ENCODE results near the gene CIB1. TPM values are rescaled to one million over a fixed set of nuclear protein-coding genes. Genes with fewer than 3 reads are reported as not detected.

Gene CIB1
- total and polyA plus RNA-seq, 5 donors from 2014 or later: 148 to 263 (median 216) TPM

DNA sequence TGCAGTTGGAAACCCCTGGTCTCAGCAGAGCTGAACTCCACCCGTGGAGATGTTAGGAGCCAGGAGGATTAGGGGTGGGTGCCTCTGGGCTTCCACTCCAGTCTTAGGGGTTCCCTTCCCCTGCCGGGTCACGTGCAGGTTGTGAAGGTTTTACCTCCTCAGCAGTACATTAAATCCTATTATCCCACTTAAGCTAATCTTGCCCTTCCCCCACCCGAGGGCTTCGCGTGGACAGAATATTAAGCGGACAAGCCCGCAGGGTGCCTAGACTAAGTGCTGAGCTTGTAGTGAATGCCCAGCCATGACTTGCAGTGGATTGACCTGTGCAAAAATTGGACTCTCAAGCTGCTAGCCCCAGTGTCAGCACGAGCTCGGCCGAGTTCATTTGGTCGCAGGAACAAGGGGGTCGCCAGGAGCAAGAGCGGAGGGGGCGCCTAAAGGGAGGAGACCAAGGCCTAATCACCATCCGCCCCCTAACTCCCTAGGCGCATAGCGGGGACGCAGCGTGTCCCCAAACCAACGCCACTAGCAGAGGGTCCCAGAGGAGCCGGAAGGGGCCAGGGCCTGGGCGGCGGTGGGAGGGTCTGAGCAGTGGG is 33.1 kb downstream of the CIB1 start:
- Histone ChIP-seq H3K4me3 (ENCODE audit: low read depth, low read length) (peak overlapping the region; percentile 48), H3K9me3 (ENCODE audit: control insufficient read depth in 2 of 2, low read length in 2 of 2) (no peaks in the 10 kb centered on the region), H3K27me3 (ENCODE audit: control insufficient read depth, insufficient read depth, low read length) (no peaks in the 10 kb centered on the region), H3K36me3 (ENCODE audit: control insufficient read depth, insufficient read depth, low read length) (no peaks in the 10 kb centered on the region), H3K4me1 (ENCODE audit: control insufficient read depth, insufficient read depth, low read length, poor library complexity, severe bottlenecking) (peaks cover 25% of the 10 kb centered on the region), H3K27ac (ENCODE audit: insufficient read depth, low read length, poor library complexity, severe bottlenecking) (peak overlapping the region; percentile 65)
- DNase-seq: no peak
- Mint-ChIP-seq H3K9me3 (no peaks in the 10 kb centered on the region), H3K4me1 (peaks cover 0 to 27% (median 14%) of the 10 kb centered on the region in 4 donors), H3K27me3 (no peaks in the 10 kb centered on the region), H3K27ac (peak overlapping the region; percentile 76 to 91 (median 88)), H3K4me3 (peak overlapping the region; percentile 87 to 95 (median 88)), H3K36me3 (no peaks in the 10 kb centered on the region)
- ATAC-seq (ENCODE audit: low read depth in 2 of 2): peak in 1 of 2 donors; percentile 24

DNA sequence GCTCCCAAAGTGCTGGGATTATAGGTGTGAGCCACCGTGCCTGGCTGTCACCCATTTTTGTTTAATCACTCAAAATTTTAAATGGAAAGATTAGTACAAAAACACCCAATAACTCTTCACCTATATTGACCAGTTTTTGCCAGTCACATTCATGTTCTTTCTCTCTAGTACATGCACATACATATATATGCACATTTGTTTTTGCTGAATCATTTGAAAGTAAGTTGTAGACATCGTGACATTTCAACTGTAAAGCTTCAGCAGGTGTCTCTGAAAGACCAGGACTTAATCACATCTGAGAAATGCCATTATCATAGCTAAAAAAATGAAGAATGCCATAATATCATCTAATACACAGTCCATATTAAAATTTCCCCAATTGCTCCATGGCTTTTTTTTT is 39.1 kb downstream of the CIB1 start:
- no peak overlapping the region for H3K27ac ChIP-seq (ENCODE audit: insufficient read depth, low read length, poor library complexity, severe bottlenecking)
- no peak overlapping the region for H3K4me3 ChIP-seq (ENCODE audit: low read depth, low read length)
- H3K36me3 Mint-ChIP-seq: no peaks in the 10 kb centered on the region
- peaks cover 6 to 34% (median 15%) of the 10 kb centered on the region in 4 donors for H3K4me1 Mint-ChIP-seq
- H3K4me1 ChIP-seq (ENCODE audit: control insufficient read depth, insufficient read depth, low read length, poor library complexity, severe bottlenecking): peaks cover 23% of the 10 kb centered on the region
- H3K27ac Mint-ChIP-seq: no peak overlapping the region
- no peak for ATAC-seq (ENCODE audit: low read depth in 2 of 2)
- H3K9me3 ChIP-seq (ENCODE audit: control insufficient read depth in 2 of 2, low read length in 2 of 2): no peaks in the 10 kb centered on the region
- no peaks in the 10 kb centered on the region for H3K9me3 Mint-ChIP-seq
- H3K36me3 ChIP-seq (ENCODE audit: control insufficient read depth, insufficient read depth, low read length): no peaks in the 10 kb centered on the region
- no peaks in the 10 kb centered on the region for H3K27me3 Mint-ChIP-seq
- H3K4me3 Mint-ChIP-seq: no peak overlapping the region
- DNase-seq: no peak
- no peaks in the 10 kb centered on the region for H3K27me3 ChIP-seq (ENCODE audit: control insufficient read depth, insufficient read depth, low read length)

DNA sequence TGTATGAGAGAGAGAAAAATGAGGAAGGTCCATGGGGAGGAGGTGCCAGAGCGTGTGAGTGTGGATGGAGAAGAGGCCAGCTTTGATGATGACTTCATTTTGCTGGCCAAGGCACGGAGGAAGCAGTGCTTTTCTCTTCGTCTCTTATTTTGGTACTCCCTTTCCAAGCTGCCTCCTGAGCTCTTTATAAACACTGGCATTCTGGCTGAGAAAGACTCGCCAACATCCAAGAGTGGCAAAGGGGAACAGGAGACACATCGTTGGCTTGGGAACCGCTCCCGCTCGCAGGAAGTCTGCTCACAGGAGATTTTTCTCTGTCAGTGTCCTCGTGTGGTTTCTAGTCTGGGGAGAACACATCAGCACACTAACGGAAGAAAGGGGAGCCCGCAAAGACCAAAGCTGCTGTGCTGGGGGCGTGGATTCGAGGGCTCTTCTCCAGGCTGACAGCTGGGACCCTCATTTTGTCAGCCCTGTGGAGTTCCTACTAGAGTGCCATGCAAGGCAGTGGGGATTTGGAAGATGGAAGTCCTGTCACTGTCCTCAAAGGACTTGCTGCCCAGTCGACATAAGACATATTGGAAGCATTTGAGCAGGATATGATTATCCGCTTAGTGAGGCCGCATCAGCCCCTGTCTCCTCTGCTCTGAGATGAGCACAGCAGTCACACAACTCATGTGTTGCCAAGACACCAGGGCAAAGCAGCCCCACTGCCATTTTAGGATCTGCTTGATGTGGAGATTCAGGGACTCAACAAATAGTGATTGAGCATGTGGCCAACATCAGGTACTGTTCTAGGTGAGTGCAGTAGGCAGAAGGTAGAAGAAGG is 40.6 kb downstream of the CIB1 start:
- H3K9me3 ChIP-seq (ENCODE audit: control insufficient read depth in 2 of 2, low read length in 2 of 2): no peaks in the 10 kb centered on the region
- DNase-seq: no peak

DNA sequence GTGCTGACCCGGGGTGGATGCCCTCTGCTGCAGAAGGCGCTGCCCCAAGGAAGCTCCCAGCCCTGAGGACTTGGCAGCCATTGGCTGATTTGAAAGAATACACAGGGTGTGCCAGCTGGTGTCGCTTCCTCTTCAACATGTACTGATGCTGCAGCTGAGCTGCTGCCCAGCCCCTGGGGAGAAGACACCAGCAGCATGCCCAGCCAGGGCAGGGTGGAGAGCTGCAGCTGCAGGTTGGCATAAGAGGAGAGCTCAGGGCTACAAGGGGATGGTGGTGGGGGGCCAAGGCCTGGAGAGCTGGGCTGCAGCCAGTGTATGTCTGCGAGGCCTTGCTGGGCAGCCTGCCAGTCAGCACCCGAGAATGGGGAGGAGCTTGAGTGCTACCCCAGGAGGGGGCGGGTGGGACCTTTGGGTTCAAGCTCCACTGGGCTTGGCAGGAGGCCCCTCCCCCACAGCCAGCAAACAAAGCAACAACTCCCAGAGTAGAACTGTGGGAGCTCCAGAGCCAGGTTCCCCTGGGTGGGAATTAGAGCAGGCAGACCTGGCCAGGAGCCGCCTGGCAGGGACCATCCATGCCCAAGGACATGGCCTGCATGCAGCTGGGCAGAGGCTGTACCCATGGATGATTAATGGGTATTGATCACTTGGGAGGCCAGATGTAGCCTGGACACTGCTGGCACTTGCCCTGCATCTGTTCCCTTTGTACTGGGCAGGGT is 41.8 kb downstream of the CIB1 start:
- Mint-ChIP-seq H3K27ac (peak overlapping the region; percentile 23 to 94 (median 52)), H3K27me3 (no peaks in the 10 kb centered on the region), H3K4me1 (peaks cover 6 to 32% (median 17%) of the 10 kb centered on the region in 4 donors), H3K4me3 (peak overlapping the region; percentile 59 to 93 (median 80)), H3K9me3 (no peaks in the 10 kb centered on the region), H3K36me3 (no peaks in the 10 kb centered on the region)
- Histone ChIP-seq H3K4me3 (ENCODE audit: low read depth, low read length) (no peak overlapping the region), H3K36me3 (ENCODE audit: control insufficient read depth, insufficient read depth, low read length) (no peaks in the 10 kb centered on the region), H3K27me3 (ENCODE audit: control insufficient read depth, insufficient read depth, low read length) (no peaks in the 10 kb centered on the region), H3K27ac (ENCODE audit: insufficient read depth, low read length, poor library complexity, severe bottlenecking) (no peak overlapping the region), H3K9me3 (ENCODE audit: control insufficient read depth in 2 of 2, low read length in 2 of 2) (no peaks in the 10 kb centered on the region), H3K4me1 (ENCODE audit: control insufficient read depth, insufficient read depth, low read length, poor library complexity, severe bottlenecking) (peaks cover 23% of the 10 kb centered on the region)
- DNase-seq: peak in 2 of 3 donors; percentile 32 to 84
- peak; percentile 76 to 80 for ATAC-seq (ENCODE audit: low read depth in 2 of 2)

More for the DNA sequence above, 40.6 kb downstream of the CIB1 start:
- H3K36me3 Mint-ChIP-seq: no peaks in the 10 kb centered on the region
- H3K4me1 Mint-ChIP-seq: peaks cover 6 to 30% (median 15%) of the 10 kb centered on the region in 4 donors
- H3K9me3 Mint-ChIP-seq: no peaks in the 10 kb centered on the region
- H3K36me3 ChIP-seq (ENCODE audit: control insufficient read depth, insufficient read depth, low read length): no peaks in the 10 kb centered on the region
- H3K27me3 Mint-ChIP-seq: no peaks in the 10 kb centered on the region
- H3K4me3 ChIP-seq (ENCODE audit: low read depth, low read length): no peak overlapping the region
- H3K4me1 ChIP-seq (ENCODE audit: control insufficient read depth, insufficient read depth, low read length, poor library complexity, severe bottlenecking): peaks cover 23% of the 10 kb centered on the region
- H3K27ac Mint-ChIP-seq: peak overlapping the region in 2 of 3 donors; percentile 69 to 78
- peak overlapping the region; percentile 13 to 59 (median 31) for H3K4me3 Mint-ChIP-seq
- no peaks in the 10 kb centered on the region for H3K27me3 ChIP-seq (ENCODE audit: control insufficient read depth, insufficient read depth, low read length)
- ATAC-seq (ENCODE audit: low read depth in 2 of 2): no peak
- no peak overlapping the region for H3K27ac ChIP-seq (ENCODE audit: insufficient read depth, low read length, poor library complexity, severe bottlenecking)

DNA sequence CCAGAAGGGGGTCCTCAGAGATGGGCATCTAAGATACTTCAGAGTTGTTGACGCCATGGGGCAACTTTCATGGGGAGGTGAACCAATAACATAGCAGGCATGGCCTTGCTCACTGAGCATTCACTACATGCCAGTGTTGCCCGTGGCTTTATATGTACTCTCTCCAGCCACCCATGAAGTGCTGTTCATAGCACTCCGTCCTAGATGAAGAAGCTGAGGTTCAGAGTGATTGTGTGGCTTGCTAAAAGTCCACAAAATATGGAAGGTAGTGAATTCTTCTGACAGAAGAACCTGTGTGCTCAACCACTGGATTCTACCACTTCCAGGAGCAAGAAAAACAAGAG is 42.4 kb downstream of the CIB1 start:
- Histone ChIP-seq H3K4me1 (ENCODE audit: control insufficient read depth, insufficient read depth, low read length, poor library complexity, severe bottlenecking) (peaks cover 23% of the 10 kb centered on the region), H3K36me3 (ENCODE audit: control insufficient read depth, insufficient read depth, low read length) (no peaks in the 10 kb centered on the region), H3K27ac (ENCODE audit: insufficient read depth, low read length, poor library complexity, severe bottlenecking) (no peak overlapping the region), H3K9me3 (ENCODE audit: control insufficient read depth in 2 of 2, low read length in 2 of 2) (no peaks in the 10 kb centered on the region), H3K27me3 (ENCODE audit: control insufficient read depth, insufficient read depth, low read length) (no peaks in the 10 kb centered on the region), H3K4me3 (ENCODE audit: low read depth, low read length) (no peak overlapping the region)
- H3K9me3 Mint-ChIP-seq: no peaks in the 10 kb centered on the region
- DNase-seq (no peak), ATAC-seq (ENCODE audit: low read depth in 2 of 2) (no peak)
- H3K4me1 Mint-ChIP-seq: peaks cover 6 to 33% (median 17%) of the 10 kb centered on the region in 4 donors
- H3K27me3 Mint-ChIP-seq: no peaks in the 10 kb centered on the region
- no peaks in the 10 kb centered on the region for H3K36me3 Mint-ChIP-seq
- peak overlapping the region; percentile 32 to 94 (median 52) for H3K27ac Mint-ChIP-seq
- peak overlapping the region; percentile 31 to 93 (median 64) for H3K4me3 Mint-ChIP-seq

DNA sequence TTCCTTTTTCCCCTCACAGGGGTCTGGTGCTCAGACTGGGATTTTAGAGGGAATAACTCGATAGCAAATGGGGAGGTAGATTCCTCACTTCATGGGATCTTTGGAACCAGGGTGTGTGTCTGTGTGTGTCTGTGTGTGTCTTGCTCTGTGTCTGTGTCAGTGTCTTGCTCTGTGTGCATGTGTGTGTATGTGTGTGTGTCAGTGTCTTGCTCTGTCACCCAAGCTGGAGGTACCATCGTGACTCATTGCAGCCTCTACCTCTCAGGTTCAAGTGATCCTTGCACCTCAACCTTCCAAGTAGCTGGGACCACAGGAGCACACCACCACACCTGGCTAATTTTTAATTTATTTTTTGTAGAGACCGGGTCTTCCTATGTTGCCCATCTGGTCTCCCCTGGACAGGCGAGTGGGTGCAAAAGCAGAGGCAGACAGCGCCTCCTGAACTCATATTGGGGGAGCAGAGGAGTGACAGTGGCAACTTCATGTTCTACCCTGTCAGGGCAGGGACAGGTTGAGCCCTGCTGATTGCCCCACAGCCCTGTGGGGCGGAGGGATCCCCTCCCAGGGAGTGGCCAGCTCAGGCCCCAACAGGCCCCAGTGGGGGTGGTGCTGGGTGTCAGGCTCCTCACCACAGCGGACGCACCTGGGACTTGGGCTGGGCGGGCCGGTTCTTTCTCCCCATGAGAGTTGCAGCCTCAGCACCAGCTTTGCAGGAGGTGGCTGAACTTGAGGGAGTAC is 43.0 kb downstream of the CIB1 start:
- Mint-ChIP-seq H3K36me3 (no peaks in the 10 kb centered on the region), H3K4me1 (peaks cover 6 to 33% (median 17%) of the 10 kb centered on the region in 4 donors), H3K4me3 (peak overlapping the region in 1 of 4 donors; percentile 28), H3K27ac (peak overlapping the region in 2 of 3 donors; percentile 49 to 80), H3K9me3 (no peaks in the 10 kb centered on the region), H3K27me3 (no peaks in the 10 kb centered on the region)
- Histone ChIP-seq H3K4me3 (ENCODE audit: low read depth, low read length) (no peak overlapping the region), H3K27ac (ENCODE audit: insufficient read depth, low read length, poor library complexity, severe bottlenecking) (no peak overlapping the region), H3K9me3 (ENCODE audit: control insufficient read depth in 2 of 2, low read length in 2 of 2) (no peaks in the 10 kb centered on the region), H3K4me1 (ENCODE audit: control insufficient read depth, insufficient read depth, low read length, poor library complexity, severe bottlenecking) (peaks cover 23% of the 10 kb centered on the region), H3K36me3 (ENCODE audit: control insufficient read depth, insufficient read depth, low read length) (no peaks in the 10 kb centered on the region), H3K27me3 (ENCODE audit: control insufficient read depth, insufficient read depth, low read length) (no peaks in the 10 kb centered on the region)
- DNase-seq: no peak
- ATAC-seq (ENCODE audit: low read depth in 2 of 2): no peak

DNA sequence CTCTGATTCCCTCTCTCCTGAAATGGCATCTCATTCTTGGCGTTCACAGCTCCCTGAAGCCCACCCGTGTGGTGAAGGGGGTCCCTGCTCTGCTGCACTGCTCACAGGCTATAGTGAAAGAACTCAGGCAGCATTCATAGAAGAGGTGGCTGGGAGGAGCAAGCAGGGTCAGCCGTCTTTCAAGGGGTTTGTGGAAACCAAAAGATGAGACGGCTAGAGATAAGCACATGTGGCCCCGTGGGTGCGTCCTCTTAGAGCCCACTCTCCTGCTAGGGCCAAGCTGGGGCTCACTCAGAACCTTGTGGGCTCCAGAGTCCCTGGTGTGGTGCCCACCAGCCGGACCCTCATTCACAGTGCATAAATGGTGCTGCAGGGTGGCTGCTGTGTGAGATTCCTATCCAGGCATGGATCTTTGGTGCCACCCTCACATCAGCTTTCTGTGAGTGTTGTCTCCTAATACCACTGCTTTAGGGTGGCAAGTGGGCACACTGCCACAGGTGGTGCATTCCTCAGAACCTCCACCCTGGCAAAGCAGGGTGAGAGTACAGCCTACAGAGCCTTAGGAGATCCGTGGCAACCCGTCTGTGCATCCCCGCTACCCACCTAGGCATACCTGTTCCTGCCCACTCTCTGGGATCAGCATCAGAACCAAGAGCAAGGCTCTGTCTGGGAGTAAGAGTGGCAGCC is 43.8 kb downstream of the CIB1 start:
- no peak for DNase-seq
- no peaks in the 10 kb centered on the region for H3K27me3 ChIP-seq (ENCODE audit: control insufficient read depth, insufficient read depth, low read length)
- H3K27me3 Mint-ChIP-seq: no peaks in the 10 kb centered on the region
- peaks cover 29% of the 10 kb centered on the region for H3K4me1 ChIP-seq (ENCODE audit: control insufficient read depth, insufficient read depth, low read length, poor library complexity, severe bottlenecking)
- H3K4me3 ChIP-seq (ENCODE audit: low read depth, low read length): no peak overlapping the region
- H3K4me1 Mint-ChIP-seq: peaks cover 6 to 38% (median 19%) of the 10 kb centered on the region in 4 donors
- H3K36me3 Mint-ChIP-seq: no peaks in the 10 kb centered on the region
- H3K36me3 ChIP-seq (ENCODE audit: control insufficient read depth, insufficient read depth, low read length): no peaks in the 10 kb centered on the region
- peak overlapping the region in 1 of 4 donors; percentile 28 for H3K4me3 Mint-ChIP-seq
- no peak overlapping the region for H3K27ac ChIP-seq (ENCODE audit: insufficient read depth, low read length, poor library complexity, severe bottlenecking)
- H3K9me3 Mint-ChIP-seq: peaks cover 0 to 3% (median 0%) of the 10 kb centered on the region in 7 donors
- H3K9me3 ChIP-seq (ENCODE audit: control insufficient read depth in 2 of 2, low read length in 2 of 2): no peaks in the 10 kb centered on the region
- no peak for ATAC-seq (ENCODE audit: low read depth in 2 of 2)
- H3K27ac Mint-ChIP-seq: peak overlapping the region in 1 of 3 donors; percentile 80
